Activated CD4-positive, CD25-positive, alpha-beta regulatory T cell treated with anti-CD3 and anti-CD28 coated beads, Interleukin-2, amount 50 U/mL, for 16 hours (primary cell): ENCODE measurements around the gene NOTO.
A peak's percentile ranks its signal among the peaks of the same experiment; 100 is the strongest.
"Not testable (repeated sequence)": the region's sequence is repeated elsewhere in the genome, so short reads cannot be mapped to it uniquely, and the experiment has no call there.

Source experiments
- DNase-seq: peaks from one replicate; pipeline ENCODE4 v3.0.0-alpha.2; 2020; ENCODE audit warnings: low read depth, low spot score

The NOTO gene

DNA sequence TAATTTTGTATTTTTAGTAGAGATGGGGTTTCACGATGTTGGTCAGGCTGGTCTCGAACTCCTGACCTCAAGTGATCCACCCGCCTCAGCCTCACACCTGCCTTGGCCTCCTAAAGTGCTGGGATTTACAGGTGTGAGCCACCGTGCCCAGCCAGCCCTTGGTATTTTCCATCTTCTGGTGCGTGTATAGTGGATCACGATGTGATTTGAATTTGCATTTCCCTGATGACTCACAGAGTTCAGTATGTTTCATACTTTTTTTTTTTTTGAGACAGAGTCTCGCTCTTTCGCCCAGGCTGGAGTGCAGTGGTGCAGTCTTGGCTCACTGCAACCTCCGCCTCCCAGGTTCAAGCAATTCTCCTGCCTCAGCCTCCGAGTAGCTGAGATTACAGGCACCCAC lies 2.1 kb upstream of the NOTO start:
- DNase-seq = not testable (repeated sequence)

DNA sequence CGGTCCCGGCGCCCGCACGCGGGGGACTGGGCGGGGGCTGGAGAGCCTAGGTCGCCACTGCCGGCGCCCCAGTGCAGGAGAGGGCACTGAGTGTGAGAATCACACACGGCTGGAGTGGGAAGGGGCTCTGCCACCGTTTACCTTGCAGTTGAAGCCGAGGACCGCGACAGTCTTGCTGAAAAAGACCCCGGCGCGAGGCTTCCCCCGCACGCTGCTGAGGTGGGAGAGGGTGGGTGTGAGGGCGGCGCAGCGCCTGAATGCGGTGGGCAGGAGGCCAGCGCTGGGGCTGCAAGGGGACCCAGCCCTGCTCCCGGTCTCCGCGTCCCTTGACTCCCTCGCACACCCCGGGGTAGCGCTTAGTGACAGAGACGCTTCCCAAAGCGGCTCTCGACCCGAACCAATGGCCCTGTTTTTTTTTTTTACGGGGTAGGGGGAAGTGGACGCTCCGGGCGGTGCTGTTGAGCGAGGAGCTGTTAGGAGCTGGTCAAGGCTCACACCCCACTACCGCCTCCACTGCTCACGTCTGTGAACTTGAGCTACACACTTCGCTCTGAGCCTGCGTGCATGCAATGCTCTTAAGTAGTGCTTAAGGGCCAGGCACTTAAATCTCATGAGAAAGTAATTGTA lies 794 bp downstream of the NOTO start:
- DNase-seq = no peak

DNA sequence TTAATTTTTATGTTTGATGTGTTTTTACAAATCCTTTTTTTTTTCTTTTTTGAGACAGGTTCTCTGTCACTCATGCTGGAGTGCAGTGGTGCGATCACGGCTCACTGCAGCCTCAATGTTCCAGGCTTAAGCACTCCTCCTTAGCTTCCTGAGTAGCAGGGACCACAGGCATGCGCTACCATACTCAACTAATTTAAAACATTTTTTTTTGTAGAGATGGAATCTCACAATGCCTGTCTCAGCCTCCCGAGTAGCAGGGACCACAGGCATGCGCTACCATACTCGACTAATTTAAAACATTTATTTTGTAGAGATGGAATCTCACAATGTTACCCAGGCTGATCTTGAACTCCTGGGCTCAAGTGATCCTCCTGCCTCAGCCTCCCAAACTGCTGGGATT lies 3.2 kb downstream of the NOTO start:
- no peak for DNase-seq

DNA sequence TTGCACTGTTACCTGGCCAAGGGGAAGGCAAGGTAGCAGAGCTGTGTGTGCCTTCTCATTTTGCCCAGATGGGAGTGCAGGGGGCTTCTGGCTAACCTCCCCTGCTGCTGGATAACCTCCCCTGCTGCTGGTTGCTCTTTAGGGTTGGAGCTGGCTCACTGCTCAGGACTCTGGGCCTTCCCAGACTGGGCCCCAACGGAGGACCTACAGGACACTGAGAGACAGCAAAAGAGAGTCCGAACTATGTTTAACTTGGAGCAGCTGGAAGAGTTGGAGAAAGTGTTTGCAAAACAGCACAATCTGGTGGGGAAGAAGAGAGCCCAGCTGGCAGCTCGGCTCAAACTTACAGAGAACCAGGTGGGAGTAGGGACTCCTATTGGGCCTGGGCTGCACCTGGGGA lies 5.9 kb downstream of the NOTO start:
- DNase-seq = no peak

DNA sequence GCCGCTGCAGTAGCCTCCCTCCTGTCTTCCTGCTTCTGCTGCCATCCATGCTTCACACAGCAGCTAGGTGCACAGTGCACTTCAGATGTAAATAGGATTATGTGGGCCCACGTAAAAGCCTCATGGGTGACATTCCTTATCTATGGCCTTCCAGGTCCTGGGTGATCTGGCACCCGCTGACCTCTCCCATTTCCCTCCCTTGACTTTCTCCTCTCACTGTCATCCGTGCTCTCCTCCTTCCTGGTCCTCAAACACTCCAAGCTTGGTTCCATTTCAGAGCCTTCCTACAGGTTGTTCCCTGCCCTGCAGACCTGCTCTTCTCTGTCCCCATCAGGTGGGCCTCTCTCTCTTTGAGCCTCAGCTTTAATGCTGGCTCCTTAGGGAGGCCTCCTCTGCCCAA lies 7.6 kb downstream of the NOTO start:
- DNase-seq = no peak

DNA sequence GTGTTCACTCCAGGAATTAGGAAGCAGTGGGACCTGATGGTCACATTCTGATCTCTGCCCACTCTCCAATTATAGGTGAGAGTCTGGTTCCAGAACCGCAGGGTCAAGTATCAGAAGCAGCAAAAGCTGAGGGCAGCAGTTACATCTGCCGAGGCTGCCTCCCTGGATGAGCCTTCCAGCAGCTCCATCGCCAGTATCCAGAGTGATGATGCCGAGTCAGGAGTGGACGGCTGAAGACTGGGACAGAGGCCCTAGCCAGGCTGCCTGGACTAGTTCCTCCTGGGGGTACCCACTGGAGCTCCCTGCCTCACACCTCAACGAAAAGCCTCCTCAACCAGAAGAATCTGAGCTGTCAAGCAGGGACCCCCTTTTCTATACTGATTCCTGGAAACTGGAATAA lies 8.3 kb downstream of the NOTO start:
- DNase-seq = no peak

DNA sequence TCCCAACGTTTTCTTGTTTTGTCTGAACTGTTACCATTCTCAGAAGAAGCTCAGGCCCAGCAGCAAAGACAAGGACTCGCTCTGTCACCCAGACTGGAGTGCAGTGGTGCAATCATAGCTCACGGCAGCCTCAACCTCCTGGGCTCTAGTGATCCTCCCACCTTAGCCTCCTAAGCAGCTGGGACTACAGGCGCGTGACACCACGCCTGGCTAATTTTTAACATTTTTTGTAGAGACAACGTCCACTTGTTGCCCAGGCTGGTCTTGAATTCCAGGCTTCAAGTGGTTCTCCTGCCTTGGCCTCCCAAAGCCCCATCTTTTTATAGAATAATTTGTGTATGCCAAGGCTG lies 9.7 kb downstream of the NOTO start:
- no peak for DNase-seq

DNA sequence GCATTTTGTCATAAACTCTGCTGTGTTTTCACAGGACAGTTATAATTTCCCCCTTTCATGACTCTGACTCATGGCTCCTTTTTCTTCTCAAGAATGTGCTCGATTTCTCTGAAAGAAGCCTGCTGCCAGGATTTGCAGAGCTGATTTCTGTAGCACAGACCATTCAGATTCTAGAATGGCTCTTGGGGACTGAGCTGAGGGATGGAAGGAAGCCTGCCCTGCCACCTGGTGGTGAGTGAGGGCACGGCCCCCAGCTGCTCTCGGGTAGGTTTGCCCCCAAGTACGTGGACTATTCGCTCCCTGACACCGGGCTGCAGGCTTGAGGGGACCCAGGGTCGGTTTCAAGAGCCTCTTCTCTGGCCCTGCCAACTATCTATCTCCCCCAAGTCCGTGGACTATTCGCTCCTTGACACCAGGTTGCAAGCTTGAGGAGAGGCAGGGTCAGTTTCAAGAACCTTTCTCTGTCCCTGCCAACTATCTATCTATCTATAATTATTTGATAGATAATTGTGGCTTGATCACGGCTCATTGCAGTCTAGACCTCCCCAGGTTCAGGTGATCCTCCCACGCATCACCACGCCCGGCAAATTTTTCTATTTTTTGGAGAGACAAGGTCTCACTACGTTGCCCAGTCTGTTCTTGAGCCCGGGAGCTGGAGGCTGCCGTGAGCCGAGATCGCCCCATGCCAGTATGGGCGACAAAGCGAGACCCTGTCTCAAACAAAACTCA lies 10.2 kb downstream of the NOTO start:
- DNase-seq = peak; percentile 36

DNA sequence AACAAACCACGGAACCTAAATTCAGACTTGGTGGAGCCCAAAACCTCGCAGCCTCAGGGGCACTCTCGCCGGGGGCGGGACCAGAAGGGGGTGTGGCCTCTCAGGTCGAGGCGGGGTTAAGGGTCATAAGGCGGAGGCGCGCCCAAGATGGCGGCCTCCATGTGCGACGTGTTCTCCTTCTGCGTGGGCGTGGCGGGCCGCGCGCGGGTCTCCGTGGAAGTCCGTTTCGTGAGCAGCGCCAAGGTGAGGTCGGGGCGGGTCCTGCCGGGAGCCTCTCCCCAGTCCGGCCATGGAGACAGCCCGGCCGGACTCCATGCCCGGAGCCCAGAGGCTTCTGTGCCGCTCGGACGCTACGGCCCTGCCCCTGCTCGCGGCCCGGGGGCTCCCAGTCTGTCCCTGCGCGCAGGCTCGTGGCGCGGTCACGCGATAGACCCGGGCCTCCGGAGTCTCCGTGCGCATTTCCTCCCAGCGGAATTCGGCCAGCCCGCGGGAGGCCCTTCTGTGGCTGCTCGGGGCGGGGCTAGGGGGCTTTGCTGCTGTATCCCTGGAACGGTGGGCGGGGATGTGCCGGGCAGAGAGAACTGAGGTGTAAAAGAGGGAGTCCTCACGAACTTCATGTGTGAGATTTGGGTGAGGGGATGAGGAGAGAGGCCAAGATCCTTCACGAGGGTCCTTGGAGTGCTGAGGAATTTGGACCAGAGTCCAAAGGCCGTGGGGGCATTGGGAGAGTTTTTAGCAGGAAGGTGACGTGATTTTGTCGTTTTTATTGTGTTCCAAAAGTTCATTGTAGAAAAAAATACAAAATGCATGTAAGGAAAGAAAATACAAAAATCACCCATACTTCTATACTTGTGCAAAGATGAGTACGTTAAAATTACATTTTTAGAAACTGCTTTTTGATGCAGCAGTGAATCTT lies 12.0 kb downstream of the NOTO start, which contains the start of gene SMYD5:
Gene SMYD5 (plus strand): TSS at position 126 of the 916 bp plus-strand sequence. CDS start 22 bp downstream, at position 148.
- DNase-seq = peak; percentile 84

DNA sequence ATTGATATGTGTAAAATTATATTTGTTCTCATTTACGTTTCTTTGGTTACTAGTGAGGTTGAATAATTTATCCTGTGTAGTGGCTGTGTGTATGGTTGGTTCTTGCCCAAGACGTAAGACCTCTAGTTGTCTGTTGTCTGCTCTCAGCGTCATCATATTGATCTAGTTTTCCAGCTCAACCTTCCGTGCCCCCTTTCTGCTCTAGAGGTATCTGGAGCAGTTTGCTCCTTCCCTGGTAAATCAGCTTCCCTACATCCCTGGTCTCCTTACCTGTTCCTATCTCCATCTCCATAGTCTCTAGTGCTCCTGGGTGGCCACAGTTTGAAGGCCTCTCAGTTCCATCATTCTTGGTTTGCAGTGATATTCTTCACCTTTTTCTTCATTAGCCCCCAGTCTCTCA lies 12.9 kb downstream of the NOTO start:
- DNase-seq = no peak

DNA sequence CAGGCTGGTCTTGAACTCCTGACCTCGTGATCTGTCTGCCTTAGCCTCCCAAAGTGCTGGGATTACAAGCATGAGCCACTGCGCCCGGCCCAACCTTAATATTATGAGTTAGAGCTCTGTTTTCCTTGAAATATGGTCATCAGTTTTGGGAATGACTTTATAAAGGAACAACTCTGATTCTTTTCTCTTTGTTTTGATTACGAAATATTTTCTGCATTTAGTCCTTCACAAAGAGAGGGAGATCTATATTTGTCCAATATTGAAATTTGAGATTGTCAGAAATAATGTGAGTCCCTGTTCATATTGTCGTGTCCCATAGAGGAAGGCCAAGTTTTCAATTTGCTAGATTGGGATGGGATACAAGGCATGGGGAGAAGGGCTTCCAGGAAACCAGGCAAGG lies 14.8 kb downstream of the NOTO start:
- DNase-seq = no peak

DNA sequence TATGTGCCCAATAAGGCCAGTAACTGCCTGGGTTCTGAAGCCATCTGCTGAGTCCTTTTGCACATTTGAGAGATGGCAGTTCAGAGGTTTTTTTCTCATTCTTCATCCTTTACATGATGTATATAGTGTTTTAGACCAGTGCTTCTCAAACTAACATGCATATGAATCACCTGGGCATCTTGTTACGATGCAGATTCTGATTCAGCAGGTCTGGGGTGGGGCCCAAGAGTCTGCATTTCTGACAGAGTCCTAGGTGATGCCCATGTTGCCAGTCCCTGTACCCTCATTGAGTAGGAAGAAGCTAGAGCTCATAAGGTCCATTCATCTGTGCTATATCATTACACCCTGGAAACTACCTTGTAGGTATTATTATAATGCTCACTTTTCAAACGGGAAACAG lies 15.5 kb downstream of the NOTO start:
- no peak for DNase-seq

DNA sequence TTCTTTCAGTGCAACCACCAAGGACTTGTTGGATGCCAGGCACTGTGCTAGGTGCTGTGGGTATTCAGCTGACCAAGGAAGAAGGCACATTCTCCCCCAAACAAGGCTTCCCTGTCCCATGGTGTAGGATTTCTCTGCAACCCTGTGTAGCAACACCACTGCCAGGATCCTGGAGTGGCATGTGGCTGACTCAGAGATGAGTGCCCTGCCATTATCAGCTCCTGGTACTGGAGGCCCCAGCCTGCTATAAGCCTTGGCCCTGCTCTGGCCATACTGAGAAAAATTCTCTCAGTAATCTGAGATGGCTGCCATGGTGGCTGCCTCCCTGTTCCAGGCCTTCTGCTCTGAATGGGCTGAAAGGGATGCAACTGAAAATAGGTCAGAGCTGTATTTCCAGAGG lies 15.9 kb downstream of the NOTO start:
- DNase-seq = no peak

DNA sequence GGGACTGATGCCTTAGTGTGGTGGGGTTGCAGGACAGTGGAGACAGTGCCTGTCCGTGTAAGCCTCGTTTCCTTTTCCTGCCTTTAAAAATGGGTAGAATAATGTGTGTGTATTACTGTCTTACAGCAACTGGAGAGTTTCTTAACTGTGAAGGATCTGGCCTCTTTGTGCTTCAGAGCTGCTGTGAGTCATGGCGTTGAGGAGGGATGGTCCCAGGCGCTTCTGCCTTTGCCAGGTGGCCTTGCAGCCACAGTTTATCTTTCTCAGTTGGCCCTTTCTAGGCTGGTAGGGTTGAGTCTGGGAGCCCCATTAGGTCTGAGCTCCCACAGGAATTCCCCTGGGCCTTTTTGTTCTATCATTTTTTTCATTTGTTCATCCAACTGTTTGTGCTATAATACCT lies 21.4 kb downstream of the NOTO start:
- no peak for DNase-seq

DNA sequence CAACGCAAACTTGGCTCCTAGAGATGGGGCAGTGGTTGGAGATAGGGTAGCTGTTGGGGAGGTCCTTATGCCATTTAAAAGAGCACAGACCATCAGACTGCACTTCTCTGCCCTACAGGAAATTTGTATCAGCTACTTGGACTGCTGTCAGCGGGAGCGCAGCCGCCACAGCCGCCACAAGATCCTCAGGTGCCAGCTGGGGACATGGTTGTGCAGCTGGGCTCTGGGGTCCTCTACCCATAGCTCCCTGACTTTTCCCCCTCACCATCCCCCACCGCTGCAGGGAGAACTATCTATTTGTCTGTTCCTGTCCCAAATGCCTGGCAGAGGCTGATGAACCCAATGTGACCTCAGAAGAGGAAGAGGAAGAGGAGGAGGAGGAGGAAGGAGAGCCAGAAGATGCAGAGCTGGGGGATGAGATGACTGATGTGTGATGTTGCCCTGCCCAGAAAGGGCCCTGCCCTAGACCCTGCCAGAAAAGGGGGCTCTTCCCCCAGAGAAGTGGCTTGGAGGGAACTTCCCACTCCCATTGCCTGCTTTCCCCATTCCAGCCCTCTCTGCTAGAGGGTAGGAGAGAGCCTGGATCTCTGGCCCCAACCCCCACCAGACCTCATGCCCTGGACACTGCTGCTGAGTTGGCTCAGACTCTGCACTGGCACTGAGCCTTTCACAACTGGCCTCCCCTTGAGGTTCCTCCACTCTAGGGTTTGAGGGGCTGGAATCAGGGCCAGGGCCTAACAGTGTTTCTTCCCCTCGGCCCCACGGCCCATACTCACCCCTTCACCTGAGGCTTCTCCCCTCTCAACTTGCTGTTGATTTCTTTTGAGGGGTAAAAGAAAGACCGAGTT lies 23.4 kb downstream of the NOTO start:
- no peak for DNase-seq

DNA sequence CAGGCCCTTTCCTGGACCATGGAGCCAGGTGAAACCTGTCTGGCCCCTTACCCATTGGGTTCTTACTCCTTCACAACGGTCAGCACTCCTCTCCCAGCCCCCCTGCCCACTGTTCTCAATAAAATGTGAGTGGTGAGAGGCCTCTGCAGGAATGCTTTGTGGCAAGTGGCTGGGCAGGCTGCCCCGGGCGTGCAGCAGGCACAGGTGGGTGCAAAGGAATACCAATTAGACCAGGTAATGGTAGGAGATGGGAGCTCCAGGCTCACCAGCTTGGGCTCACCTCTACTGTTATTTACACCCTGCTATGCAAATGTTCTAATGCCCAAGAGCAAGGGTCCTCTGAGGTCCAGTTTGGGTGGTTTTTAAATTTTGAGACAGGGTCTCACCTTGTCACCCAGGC lies 24.7 kb downstream of the NOTO start:
- DNase-seq = no peak

DNA sequence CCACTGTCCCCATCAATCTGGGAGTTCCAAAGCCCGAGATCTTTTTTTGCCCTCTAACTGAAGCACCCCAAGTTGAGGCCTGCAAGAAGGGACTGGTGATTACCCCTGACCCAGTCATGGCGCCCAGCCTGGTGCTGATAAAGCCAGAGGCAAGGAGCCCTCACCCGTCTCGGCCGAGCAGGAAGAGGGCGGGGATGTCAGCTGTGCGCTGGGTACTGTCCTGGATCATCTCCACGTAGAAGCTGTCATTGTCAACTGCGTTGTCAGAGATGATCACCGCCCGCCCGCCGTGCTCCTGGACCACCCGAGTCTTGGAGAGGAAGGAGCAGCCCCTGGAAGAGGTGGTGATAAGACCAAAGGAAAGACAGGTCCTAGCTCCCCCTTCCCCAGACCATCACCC lies 26.3 kb downstream of the NOTO start:
- DNase-seq = no peak

DNA sequence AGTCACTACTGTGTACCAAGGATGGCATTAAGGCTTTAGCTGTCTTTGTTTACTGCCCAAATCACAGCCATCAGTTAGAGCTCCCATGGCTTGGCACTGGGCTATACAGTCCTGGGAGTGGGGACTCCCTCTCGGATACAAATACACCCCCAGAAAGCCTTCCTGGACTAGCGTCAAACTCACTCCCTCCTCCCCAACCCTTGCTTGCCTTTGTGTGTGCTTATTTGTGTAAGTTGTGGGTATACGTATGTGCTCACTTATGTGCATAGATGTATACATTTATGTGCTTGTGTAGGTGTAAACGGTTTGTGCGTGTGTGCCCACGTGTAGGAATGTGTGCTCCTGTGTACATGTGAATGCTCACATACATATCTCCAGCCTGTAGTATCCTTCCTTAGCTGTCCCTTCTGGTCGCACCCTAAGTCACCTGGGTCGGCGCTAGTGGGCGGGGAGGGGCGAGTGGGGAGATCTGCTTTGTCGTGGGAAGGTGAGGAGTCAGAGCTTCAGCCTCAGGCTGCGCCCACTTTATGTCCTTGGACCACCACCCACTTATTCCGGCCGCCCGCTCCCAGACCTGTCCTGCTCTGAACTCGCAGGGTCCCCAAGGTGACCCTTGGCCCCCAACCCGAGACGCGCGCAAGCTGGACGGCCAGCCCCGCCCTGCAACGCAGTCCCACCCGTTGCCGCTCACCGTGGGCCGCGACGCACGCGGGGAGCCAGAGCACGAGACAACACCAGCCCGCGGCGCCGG lies 30.2 kb downstream of the NOTO start:
- DNase-seq = no peak

DNA sequence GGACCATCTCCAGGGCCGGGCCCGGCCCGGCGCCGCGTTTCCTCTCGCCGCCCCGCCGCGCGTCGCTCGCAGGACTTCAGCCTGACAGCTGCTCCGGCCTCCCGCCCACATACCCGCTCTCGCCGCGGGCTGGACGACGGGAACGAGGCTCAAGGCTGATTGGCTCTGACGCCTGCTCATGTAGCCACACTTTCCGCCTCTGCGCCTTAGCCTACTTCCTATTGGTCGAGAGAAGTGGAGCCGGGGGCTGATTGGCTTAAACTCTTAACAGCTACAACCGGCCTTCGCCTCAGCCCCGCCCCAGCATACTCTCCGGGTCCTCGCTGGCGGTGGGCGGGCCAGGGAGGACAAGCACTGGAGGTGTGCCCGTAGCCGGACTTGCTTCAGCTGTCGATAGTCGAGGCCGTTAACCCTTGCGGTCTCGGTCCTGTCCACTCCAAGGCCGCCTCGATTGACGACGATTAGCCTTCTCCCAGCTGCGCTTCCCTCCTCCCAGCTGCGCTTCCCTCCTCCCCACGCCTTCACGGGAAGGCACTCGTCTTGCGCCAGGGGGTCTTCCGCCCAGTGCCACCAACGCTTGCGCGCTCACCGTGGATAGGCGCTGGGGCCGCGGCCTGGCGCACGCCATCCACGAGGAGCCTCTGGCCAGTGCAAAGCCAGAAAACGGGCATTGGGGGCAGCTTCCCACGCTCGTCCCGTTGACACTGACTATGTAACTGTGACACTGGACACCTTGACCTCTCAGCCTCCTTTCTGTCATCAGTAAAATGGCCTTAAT lies 31.0 kb downstream of the NOTO start, which contains the start of gene PRADC1:
Gene PRADC1 (minus strand): TSS at position 86 of the 778 bp plus-strand sequence. CDS start 79 bp downstream, at position 7.
- DNase-seq = peak; percentile 96
